ENCODE measurements around the gene GTPBP4. TPM values are rescaled to one million over a fixed set of nuclear protein-coding genes. Genes with fewer than 3 reads are reported as not detected.
"Not testable (repeated sequence)": the region's sequence is repeated elsewhere in the genome, so short reads cannot be mapped to it uniquely, and the experiment has no call there.

Gene GTPBP4
- total RNA-seq, 2 experiments from 2014 or later = 50.3 to 53.7 TPM

GRCh38 chr10:1037098-1037497 lies 48.9 kb downstream of the GTPBP4 start:
- no peak overlapping the region for H3K4me3 Mint-ChIP-seq
- no peaks in the 10 kb centered on the region for H3K4me1 Mint-ChIP-seq (ENCODE audit: low read depth)
- H3K9me3 Mint-ChIP-seq = no peaks in the 10 kb centered on the region
- no peak overlapping the region for H3K27ac Mint-ChIP-seq
- peaks cover 35% of the 10 kb centered on the region for H3K36me3 ChIP-seq (ENCODE audit: insufficient read depth, low read length)
- ChIA-PET POLR2A (interaction anchor here (1.2 kb wide), 1 partner anchor 12 kb away, joined by 5 read pairs; the partner anchor contains the start of gene IDI1), CTCF (no interaction called here)
- H3K27me3 ChIP-seq (ENCODE audit: control insufficient read depth in 1 of 2, insufficient read depth in 2 of 2, low read length in 2 of 2) = no peaks in the 10 kb centered on the region
- TF ChIP-seq CTCF (IDR thresholded peaks at IDR 0.05) = no peak
- no peaks in the 10 kb centered on the region for H3K9me3 ChIP-seq (ENCODE audit: control insufficient read depth in 1 of 2, insufficient read depth in 1 of 2, low read length in 2 of 2)
- H3K27me3 Mint-ChIP-seq = no peaks in the 10 kb centered on the region
- H3K4me3 ChIP-seq (ENCODE audit: low read length) = no peak overlapping the region
- H3K27ac ChIP-seq (ENCODE audit: low read depth in 1 of 2, low read length in 2 of 2) = no peak overlapping the region
- H3K36me3 Mint-ChIP-seq (ENCODE audit: low read depth) = peaks cover 42% of the 10 kb centered on the region
- H3K4me1 ChIP-seq (ENCODE audit: insufficient read depth, low read length) = peaks cover 5% of the 10 kb centered on the region
- intact Hi-C loops (cut with DNase I, micrococcal nuclease) = no loop called here
- ATAC-seq (ENCODE audit: poor library complexity) (no peak), DNase-seq (no peak)

GRCh38 chr10:1038769-1039168 lies 50.5 kb downstream of the GTPBP4 start:
- H3K4me1 Mint-ChIP-seq (ENCODE audit: low read depth); H3K9me3 ChIP-seq (ENCODE audit: control insufficient read depth in 1 of 2, insufficient read depth in 1 of 2, low read length in 2 of 2); H3K27me3 ChIP-seq (ENCODE audit: control insufficient read depth in 1 of 2, insufficient read depth in 2 of 2, low read length in 2 of 2); H3K4me3 ChIP-seq (ENCODE audit: low read length); H3K4me1 ChIP-seq (ENCODE audit: insufficient read depth, low read length); CTCF ChIA-PET; POLR2A ChIA-PET; intact Hi-C loops (cut with DNase I, micrococcal nuclease); H3K27ac Mint-ChIP-seq; ATAC-seq (ENCODE audit: poor library complexity); H3K27ac ChIP-seq (ENCODE audit: low read depth in 1 of 2, low read length in 2 of 2); DNase-seq; H3K4me3 Mint-ChIP-seq; H3K9me3 Mint-ChIP-seq; H3K27me3 Mint-ChIP-seq: not testable (repeated sequence)
- H3K36me3 Mint-ChIP-seq (ENCODE audit: low read depth) = peaks cover 57% of the 10 kb centered on the region
- H3K36me3 ChIP-seq (ENCODE audit: insufficient read depth, low read length) = peaks cover 42% of the 10 kb centered on the region

GRCh38 chr10:1040133-1040532 lies 51.9 kb downstream of the GTPBP4 start:
- TF ChIP-seq CTCF (IDR thresholded peaks at IDR 0.05) = no peak
- H3K27ac Mint-ChIP-seq = no peak overlapping the region
- peaks cover 14% of the 10 kb centered on the region for H3K4me1 ChIP-seq (ENCODE audit: insufficient read depth, low read length)
- no peak overlapping the region for H3K4me3 ChIP-seq (ENCODE audit: low read length)
- peaks cover 23% of the 10 kb centered on the region for H3K4me1 Mint-ChIP-seq (ENCODE audit: low read depth)
- H3K9me3 ChIP-seq (ENCODE audit: control insufficient read depth in 1 of 2, insufficient read depth in 1 of 2, low read length in 2 of 2) = no peaks in the 10 kb centered on the region
- H3K9me3 Mint-ChIP-seq = no peaks in the 10 kb centered on the region
- H3K36me3 ChIP-seq (ENCODE audit: insufficient read depth, low read length) = peaks cover 42% of the 10 kb centered on the region
- POLR2A ChIA-PET = no interaction called here
- intact Hi-C loops (cut with DNase I, micrococcal nuclease) = no loop called here
- no peaks in the 10 kb centered on the region for H3K27me3 ChIP-seq (ENCODE audit: control insufficient read depth in 1 of 2, insufficient read depth in 2 of 2, low read length in 2 of 2)
- no peak for DNase-seq
- H3K27ac ChIP-seq (ENCODE audit: low read depth in 1 of 2, low read length in 2 of 2) = no peak overlapping the region
- ATAC-seq (ENCODE audit: poor library complexity) = no peak
- H3K36me3 Mint-ChIP-seq (ENCODE audit: low read depth) = peaks cover 65% of the 10 kb centered on the region
- CTCF ChIA-PET = no interaction called here
- no peaks in the 10 kb centered on the region for H3K27me3 Mint-ChIP-seq
- no peak overlapping the region for H3K4me3 Mint-ChIP-seq

GRCh38 chr10:1041514-1041913 lies 53.3 kb downstream of the GTPBP4 start:
- Histone ChIP-seq H3K27ac (ENCODE audit: low read depth in 1 of 2, low read length in 2 of 2) (no peak overlapping the region), H3K4me1 (ENCODE audit: insufficient read depth, low read length) (peaks cover 23% of the 10 kb centered on the region), H3K9me3 (ENCODE audit: control insufficient read depth in 1 of 2, insufficient read depth in 1 of 2, low read length in 2 of 2) (no peaks in the 10 kb centered on the region), H3K27me3 (ENCODE audit: control insufficient read depth in 1 of 2, insufficient read depth in 2 of 2, low read length in 2 of 2) (no peaks in the 10 kb centered on the region), H3K4me3 (ENCODE audit: low read length) (no peak overlapping the region), H3K36me3 (ENCODE audit: insufficient read depth, low read length) (peaks cover 42% of the 10 kb centered on the region)
- Mint-ChIP-seq H3K4me3 (no peak overlapping the region), H3K27me3 (no peaks in the 10 kb centered on the region), H3K9me3 (no peaks in the 10 kb centered on the region), H3K4me1 (ENCODE audit: low read depth) (peaks cover 35% of the 10 kb centered on the region), H3K36me3 (ENCODE audit: low read depth) (peaks cover 65% of the 10 kb centered on the region), H3K27ac (no peak overlapping the region)
- intact Hi-C loops (cut with DNase I, micrococcal nuclease) = no loop called here
- ATAC-seq (ENCODE audit: poor library complexity) (no peak), DNase-seq (no peak)
- no peak for TF ChIP-seq CTCF (IDR thresholded peaks at IDR 0.05)
- CTCF ChIA-PET = interaction anchor here (1.1 kb wide), 1 partner anchor 54 kb away, joined by 4 read pairs; no protein-coding TSS in a partner anchor
- POLR2A ChIA-PET = no interaction called here

Measured in CD4-positive, alpha-beta T cell (primary cell).